MM.1S (cell line): ENCODE results near the gene KLHDC10.

Experiments used
- CTCF ChIP-seq: fragments of 300-600 bp; sonication (generic); IDR thresholded peaks from 2 replicates; pipeline ENCODE4 v1.5.1; 2016; ENCODE audit warnings: antibody characterized with exemption, low read length, mixed read lengths
- EZH2phosphoT487 ChIP-seq: fragments of 300-600 bp; sonication (generic); IDR thresholded peaks from 2 replicates; pipeline ENCODE4 v1.6.1; 2018; ENCODE audit warnings: antibody characterized with exemption, low read length

GRCh38 chr7:130048906-130049305 lies 21.4 kb upstream of the KLHDC10 start:
- no peak for TF ChIP-seq CTCF
- no peak for TF ChIP-seq EZH2phosphoT487
